A673 (cell line): Measurements from ENCODE around the gene ZMPSTE24.

ENCODE experiments used
- EZH2 ChIP-seq: fragments of 200-600 bp; sonication (generic); IDR thresholded peaks from 2 replicates; pipeline ENCODE4 v1.6.1; 2017; ENCODE audit warnings: borderline replicate concordance, low read depth, mild to moderate bottlenecking, mixed read lengths, antibody characterized with exemption, low read length; ENCODE audit not compliant: poor library complexity, severe bottlenecking
- TF ChIP-seq, protein P1 (sequence below): fragments of 300-800, 200-600 bp; sonication (generic); conservative IDR thresholded peaks from 2 replicates; pipeline ENCODE4 v1.5.1; 2017; ENCODE audit warnings: low read depth, mild to moderate bottlenecking, antibody characterized with exemption, low read length, moderate library complexity, mixed read lengths

DNA sequence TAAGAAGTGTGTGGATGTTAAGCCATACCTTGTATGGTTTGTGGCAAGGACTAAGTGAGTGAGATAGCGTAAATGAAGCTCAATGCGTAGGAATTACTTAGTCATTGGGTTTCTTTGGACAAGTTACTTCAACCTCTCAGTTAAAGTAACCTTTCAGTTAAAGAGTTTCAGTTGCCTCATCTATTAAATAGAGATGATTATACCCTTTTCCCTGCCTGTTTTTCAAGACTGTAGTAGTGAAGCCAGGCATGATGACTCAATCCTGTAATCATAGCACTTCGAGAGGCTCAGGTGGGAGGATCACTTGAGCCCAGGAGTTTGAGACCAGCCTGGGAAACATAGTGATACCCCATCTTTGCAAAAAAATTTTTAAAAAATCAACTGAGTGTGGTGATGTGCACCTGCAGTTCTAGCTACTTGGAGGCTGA, 6.3 kb downstream of the ZMPSTE24 start:
- TF ChIP-seq, protein P1, sequence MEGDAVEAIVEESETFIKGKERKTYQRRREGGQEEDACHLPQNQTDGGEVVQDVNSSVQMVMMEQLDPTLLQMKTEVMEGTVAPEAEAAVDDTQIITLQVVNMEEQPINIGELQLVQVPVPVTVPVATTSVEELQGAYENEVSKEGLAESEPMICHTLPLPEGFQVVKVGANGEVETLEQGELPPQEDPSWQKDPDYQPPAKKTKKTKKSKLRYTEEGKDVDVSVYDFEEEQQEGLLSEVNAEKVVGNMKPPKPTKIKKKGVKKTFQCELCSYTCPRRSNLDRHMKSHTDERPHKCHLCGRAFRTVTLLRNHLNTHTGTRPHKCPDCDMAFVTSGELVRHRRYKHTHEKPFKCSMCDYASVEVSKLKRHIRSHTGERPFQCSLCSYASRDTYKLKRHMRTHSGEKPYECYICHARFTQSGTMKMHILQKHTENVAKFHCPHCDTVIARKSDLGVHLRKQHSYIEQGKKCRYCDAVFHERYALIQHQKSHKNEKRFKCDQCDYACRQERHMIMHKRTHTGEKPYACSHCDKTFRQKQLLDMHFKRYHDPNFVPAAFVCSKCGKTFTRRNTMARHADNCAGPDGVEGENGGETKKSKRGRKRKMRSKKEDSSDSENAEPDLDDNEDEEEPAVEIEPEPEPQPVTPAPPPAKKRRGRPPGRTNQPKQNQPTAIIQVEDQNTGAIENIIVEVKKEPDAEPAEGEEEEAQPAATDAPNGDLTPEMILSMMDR, result no peak
- no peak for TF ChIP-seq EZH2
